HG03565 (cell line): ENCODE results near the gene USP35.

Source experiments
- ATAC-seq: cut with Tn5 transposase; IDR thresholded peaks from one replicate; pipeline ENCODE4 v1.9.1; 2021; ENCODE audit warnings: mild to moderate bottlenecking, moderate library complexity; ENCODE audit not compliant: unreplicated experiment

Gene USP35

GRCh38 chr11:78195917-78196560 is 7.3 kb downstream of the USP35 start:
- ATAC-seq = no peak

GRCh38 chr11:78196661-78197091 is 8.0 kb downstream of the USP35 start:
- no peak for ATAC-seq

- no peak for ATAC-seq
These were observed 9.1 kb downstream of the USP35 start for GRCh38 chr11:78197816-78198215.

- ATAC-seq = no peak
These were observed 10.4 kb downstream of the USP35 start for GRCh38 chr11:78199015-78199652.

GRCh38 chr11:78199653-78200015 is 10.9 kb downstream of the USP35 start:
- no peak for ATAC-seq

GRCh38 chr11:78200061-78200460 is 11.3 kb downstream of the USP35 start:
- ATAC-seq = no peak

- ATAC-seq = no peak
These were observed 11.8 kb downstream of the USP35 start for GRCh38 chr11:78200553-78200952.

- no peak for ATAC-seq
These were observed 12.5 kb downstream of the USP35 start for GRCh38 chr11:78201096-78201818.

GRCh38 chr11:78202733-78203167 is 14.0 kb downstream of the USP35 start:
- no peak for ATAC-seq

- no peak for ATAC-seq
These were observed 14.5 kb downstream of the USP35 start for GRCh38 chr11:78203184-78203583.

GRCh38 chr11:78205256-78205655 is 16.5 kb downstream of the USP35 start:
- no peak for ATAC-seq

GRCh38 chr11:78205691-78206090 is 17.0 kb downstream of the USP35 start:
- no peak for ATAC-seq

- ATAC-seq = no peak
These were observed 19.0 kb downstream of the USP35 start for GRCh38 chr11:78207532-78208256.

GRCh38 chr11:78208257-78209165 is 19.8 kb downstream of the USP35 start:
- no peak for ATAC-seq

- no peak for ATAC-seq
These were observed 20.8 kb downstream of the USP35 start for GRCh38 chr11:78209478-78209877.

- no peak for ATAC-seq
These were observed 21.4 kb downstream of the USP35 start for GRCh38 chr11:78210000-78210608.

GRCh38 chr11:78211565-78211964 is 22.8 kb downstream of the USP35 start:
- no peak for ATAC-seq

- ATAC-seq = no peak
These were observed 24.1 kb downstream of the USP35 start for GRCh38 chr11:78212586-78213371.
